Muscle of leg (tissue), 11 donors: ENCODE measurements around the gene FOXL3. TPM values are rescaled to one million over a fixed set of nuclear protein-coding genes. Genes with fewer than 3 reads are reported as not detected.

Experiments
- DNase-seq: peaks from one replicate; pipeline ENCODE4 v3.0.0; 2013
- H3K27ac ChIP-seq: one replicate; pipeline ENCODE4 v1.5.1; 2013; ENCODE audit warnings: mild to moderate bottlenecking, low read length, control low read depth
- H3K27me3 ChIP-seq: one replicate; pipeline ENCODE4 v1.6.1; 2013; ENCODE audit warnings: low read length; ENCODE audit not compliant: control insufficient read depth, insufficient read depth
- H3K36me3 ChIP-seq: one replicate; pipeline ENCODE4 v1.6.1; 2013; ENCODE audit warnings: low read length; ENCODE audit not compliant: control insufficient read depth, insufficient read depth
- H3K4me1 ChIP-seq: one replicate; pipeline ENCODE4 v1.6.1; 2013; ENCODE audit warnings: low read length; ENCODE audit not compliant: control insufficient read depth, insufficient read depth
- H3K4me3 ChIP-seq: one replicate; pipeline ENCODE4 v1.5.1; 2013; ENCODE audit warnings: low read length, control low read depth
- H3K9me3 ChIP-seq: replicated peaks from 2 replicates; pipeline ENCODE4 v1.6.1; 2013; ENCODE audit warnings: low read depth, low read length; ENCODE audit not compliant: control insufficient read depth
- WGBS: methylation state at CpG from one replicate; pipeline ENCODE4 v1.1.5; 2013; ENCODE audit warnings: missing lambda C conversion rate; ENCODE audit not compliant: insufficient coverage; 5-methylcytosine and 5-hydroxymethylcytosine counted together
- polyA plus RNA-seq, 8 donors: library from polyadenylated mRNA; unstranded; fragments of 120-200 nt; gene quantifications; one replicate each; pipeline versions ENCODE4 v1.2.1 to v1.2.3, GENCODE V29; 2013; ENCODE audit warnings: inconsistent platforms in 1 of 8, low replicate concordance in 1 of 8; ENCODE audit not compliant: insufficient read length in 8 of 8, insufficient read depth in 1 of 8
- total RNA-seq: library from RNA; stranded (reverse); fragments of 120-200 nt; gene quantifications from one replicate; pipeline ENCODE4 v1.2.4, GENCODE V29; 2013

Gene FOXL3
- total and polyA plus RNA-seq, 9 donors, result not detected

GRCh38 chr7:323410-323809, 33.4 kb downstream of the FOXL3 start:
- H3K27me3 ChIP-seq, result peaks cover 6% of the 10 kb centered on the region
- H3K4me1 ChIP-seq, result peaks cover 36% of the 10 kb centered on the region
- peaks cover 3% of the 10 kb centered on the region for H3K9me3 ChIP-seq
- H3K36me3 ChIP-seq, result no peaks in the 10 kb centered on the region
- 32% methylated on average over 6 of the region's 10 CpGs for WGBS
- peak; percentile 49 for DNase-seq
- H3K4me3 ChIP-seq, result no peak overlapping the region
- no peak overlapping the region for H3K27ac ChIP-seq

- no CpG with 5 or more reads among the region's 8 CpGs for WGBS
- no peak for DNase-seq
- Histone ChIP-seq H3K27ac (no peak overlapping the region), H3K27me3 (peaks cover 6% of the 10 kb centered on the region), H3K4me1 (peaks cover 30% of the 10 kb centered on the region), H3K36me3 (no peaks in the 10 kb centered on the region), H3K9me3 (peaks cover 3% of the 10 kb centered on the region), H3K4me3 (no peak overlapping the region)
These were observed 34.0 kb downstream of the FOXL3 start for GRCh38 chr7:324011-324410.

GRCh38 chr7:325051-325798, 35.3 kb downstream of the FOXL3 start:
- 86% methylated on average over 16 of the region's 20 CpGs for WGBS
- no peak for DNase-seq
- Histone ChIP-seq H3K9me3 (peaks cover 3% of the 10 kb centered on the region), H3K27ac (no peak overlapping the region), H3K4me1 (peaks cover 23% of the 10 kb centered on the region), H3K27me3 (peaks cover 6% of the 10 kb centered on the region), H3K4me3 (no peak overlapping the region), H3K36me3 (no peaks in the 10 kb centered on the region)

GRCh38 chr7:325811-326210, 35.8 kb downstream of the FOXL3 start:
- peaks cover 23% of the 10 kb centered on the region for H3K4me1 ChIP-seq
- H3K27ac ChIP-seq, result no peak overlapping the region
- no peak for DNase-seq
- H3K27me3 ChIP-seq, result peaks cover 7% of the 10 kb centered on the region
- 96% methylated on average over 10 of the region's 11 CpGs for WGBS
- H3K36me3 ChIP-seq, result no peaks in the 10 kb centered on the region
- H3K4me3 ChIP-seq, result no peak overlapping the region
- peaks cover 3% of the 10 kb centered on the region for H3K9me3 ChIP-seq

GRCh38 chr7:326273-326672, 36.3 kb downstream of the FOXL3 start:
- peaks cover 10% of the 10 kb centered on the region for H3K27me3 ChIP-seq
- no peak for DNase-seq
- peaks cover 21% of the 10 kb centered on the region for H3K4me1 ChIP-seq
- WGBS, result 89% methylated on average over 9 of the region's 9 CpGs
- H3K36me3 ChIP-seq, result no peaks in the 10 kb centered on the region
- no peak overlapping the region for H3K4me3 ChIP-seq
- no peak overlapping the region for H3K27ac ChIP-seq
- peaks cover 3% of the 10 kb centered on the region for H3K9me3 ChIP-seq

GRCh38 chr7:326809-327232, 36.9 kb downstream of the FOXL3 start:
- Histone ChIP-seq H3K4me3 (no peak overlapping the region), H3K27ac (no peak overlapping the region), H3K4me1 (peaks cover 16% of the 10 kb centered on the region), H3K27me3 (peaks cover 10% of the 10 kb centered on the region), H3K9me3 (peaks cover 3% of the 10 kb centered on the region), H3K36me3 (no peaks in the 10 kb centered on the region)
- 48% methylated on average over 2 of the region's 6 CpGs for WGBS
- no peak for DNase-seq

- WGBS, result 81% methylated on average over 21 of the region's 29 CpGs
- DNase-seq, result no peak
- peaks cover 16% of the 10 kb centered on the region for H3K4me1 ChIP-seq
- no peak overlapping the region for H3K4me3 ChIP-seq
- H3K36me3 ChIP-seq, result no peaks in the 10 kb centered on the region
- no peak overlapping the region for H3K27ac ChIP-seq
- peaks cover 14% of the 10 kb centered on the region for H3K27me3 ChIP-seq
- peaks cover 3% of the 10 kb centered on the region for H3K9me3 ChIP-seq
These were observed 37.4 kb downstream of the FOXL3 start for GRCh38 chr7:327233-327931.

GRCh38 chr7:327991-328702, 38.2 kb downstream of the FOXL3 start:
- Histone ChIP-seq H3K4me1 (peaks cover 16% of the 10 kb centered on the region), H3K9me3 (peaks cover 3% of the 10 kb centered on the region), H3K27me3 (peaks cover 10% of the 10 kb centered on the region), H3K27ac (no peak overlapping the region), H3K4me3 (no peak overlapping the region), H3K36me3 (no peaks in the 10 kb centered on the region)
- 77% methylated on average over 20 of the region's 22 CpGs for WGBS
- DNase-seq, result no peak

- H3K27me3 ChIP-seq, result peaks cover 10% of the 10 kb centered on the region
- no peak overlapping the region for H3K4me3 ChIP-seq
- H3K27ac ChIP-seq, result no peak overlapping the region
- no peaks in the 10 kb centered on the region for H3K36me3 ChIP-seq
- WGBS, result 85% methylated on average over 13 of the region's 18 CpGs
- H3K9me3 ChIP-seq, result peaks cover 3% of the 10 kb centered on the region
- no peak for DNase-seq
- H3K4me1 ChIP-seq, result peaks cover 20% of the 10 kb centered on the region
These were observed 39.8 kb downstream of the FOXL3 start for GRCh38 chr7:329691-330281.
